Esophagus squamous epithelium (tissue), 4 donors: ENCODE results near the gene PLAC1.

Experiments
- CTCF ChIP-seq, 6 experiments: fragments of 450-650 bp in 4 of 6; fragments of 200-600 bp in 2 of 6; sonication (generic) in 2 of 6; IDR thresholded peaks; one replicate each; pipeline ENCODE4 v1.5.1; 2016 to 2019; ENCODE audit warnings: antibody characterized with exemption in 6 of 6, mild to moderate bottlenecking in 4 of 6, moderate library complexity in 4 of 6
- POLR2A ChIP-seq, 4 donors: fragments of 450-650 bp; IDR thresholded peaks; one replicate each; pipeline ENCODE4 v1.6.1; 2017; ENCODE audit warnings: antibody characterized with exemption in 4 of 4, mild to moderate bottlenecking in 4 of 4, moderate library complexity in 3 of 4

- no peak for TF ChIP-seq CTCF (IDR thresholded peaks at IDR 0.05)
- TF ChIP-seq POLR2A (IDR thresholded peaks at IDR 0.05) = no peak
These were observed 131.9 kb downstream of the PLAC1 start for GRCh38 chrX:134526399-134526798.
